Measurements from ENCODE around the gene ESF1. TPM values are rescaled to one million over a fixed set of nuclear protein-coding genes. Genes with fewer than 3 reads are reported as not detected.

Gene ESF1
- total and polyA plus RNA-seq, 2 experiments from 2014 or later = 20.5 to 71.7 TPM

- Histone ChIP-seq H4K20me1 (replicated peaks; ENCODE audit: insufficient read depth) (no peaks in the 10 kb centered on the region; the same call in none of the 2 replicates), H3K4me2 (no peak overlapping the region), H3K27me3 (ENCODE audit: insufficient read depth) (no peaks in the 10 kb centered on the region), H2AFZ (no peak overlapping the region), H3K79me2 (replicated peaks; ENCODE audit: insufficient read depth) (no peaks in the 10 kb centered on the region; the same call in 1 of the 2 replicates), H3K4me3 (no peak overlapping the region), H3K9me2 (ENCODE audit: insufficient read depth) (no peaks in the 10 kb centered on the region), H3K27ac (ENCODE audit: low read depth) (no peak overlapping the region), H3F3A (replicated peaks; ENCODE audit: low read depth) (no peaks in the 10 kb centered on the region), H3K36me3 (ENCODE audit: insufficient read depth) (peaks cover 72% of the 10 kb centered on the region), H3K4me1 (ENCODE audit: insufficient read depth) (no peaks in the 10 kb centered on the region)
- Mint-ChIP-seq H3K9me3 (no peaks in the 10 kb centered on the region), H3K27me3 (ENCODE audit: insufficient read depth, low read depth, poor library complexity) (no peaks in the 10 kb centered on the region), H3K36me3 (ENCODE audit: low read depth) (peaks cover 24% of the 10 kb centered on the region; the same call in 2 of the 3 replicates), H3K27ac (no peak overlapping the region), H3K4me1 (no peaks in the 10 kb centered on the region), H3K4me3 (no peak overlapping the region)
- no peak for TF ChIP-seq CREB1 (CRISPR knock-in tag; IDR thresholded peaks at IDR 0.05; ENCODE audit: low read depth)
- no peak for TF ChIP-seq ZNF462 (CRISPR knock-in tag; IDR thresholded peaks at IDR 0.05)
- no peak for TF ChIP-seq ZNF114 (CRISPR knock-in tag; IDR thresholded peaks at IDR 0.05)
- no peak for TF ChIP-seq EZH2 (IDR thresholded peaks at IDR 0.05; ENCODE audit: low read depth, unreplicated experiment)
- ATAC-seq (no peak), DNase-seq (ENCODE audit: low spot score) (no peak)
Measured at GRCh38 chr20:13810446-13810845, 25.7 kb upstream of the ESF1 start.

GRCh38 chr20:13809855-13810254 lies 25.1 kb upstream of the ESF1 start:
- Histone ChIP-seq H3K4me3 (no peak overlapping the region), H3F3A (replicated peaks; ENCODE audit: low read depth) (no peaks in the 10 kb centered on the region), H3K9me2 (ENCODE audit: insufficient read depth) (no peaks in the 10 kb centered on the region), H3K36me3 (ENCODE audit: insufficient read depth) (peaks cover 69% of the 10 kb centered on the region), H3K27me3 (ENCODE audit: insufficient read depth) (no peaks in the 10 kb centered on the region), H3K27ac (ENCODE audit: low read depth) (no peak overlapping the region; the same call in 1 of the 2 replicates), H4K20me1 (replicated peaks; ENCODE audit: insufficient read depth) (no peaks in the 10 kb centered on the region; the same call in none of the 2 replicates), H3K4me1 (ENCODE audit: insufficient read depth) (no peaks in the 10 kb centered on the region), H3K79me2 (replicated peaks; ENCODE audit: insufficient read depth) (no peaks in the 10 kb centered on the region; the same call in 1 of the 2 replicates), H2AFZ (no peak overlapping the region), H3K4me2 (no peak overlapping the region)
- no peaks in the 10 kb centered on the region for H3K27me3 Mint-ChIP-seq (ENCODE audit: insufficient read depth, low read depth, poor library complexity)
- DNase-seq (ENCODE audit: low spot score) (no peak), ATAC-seq (no peak)
- no peak overlapping the region for H3K4me3 Mint-ChIP-seq
- no peak overlapping the region for H3K27ac Mint-ChIP-seq
- no peaks in the 10 kb centered on the region for H3K9me3 Mint-ChIP-seq
- H3K4me1 Mint-ChIP-seq = no peaks in the 10 kb centered on the region
- H3K36me3 Mint-ChIP-seq (ENCODE audit: low read depth) = peaks cover 21% of the 10 kb centered on the region; the same call in 2 of the 3 replicates
- no peak for TF ChIP-seq STAT1 (IDR thresholded peaks at IDR 0.05; ENCODE audit: unreplicated experiment)
- TF ChIP-seq POLR2AphosphoS5 (IDR thresholded peaks at IDR 0.05; ENCODE audit: low read depth) = no peak
- TF ChIP-seq NANOG (IDR thresholded peaks at IDR 0.05; ENCODE audit: borderline replicate concordance) = no peak
- TF ChIP-seq ZNF462 (CRISPR knock-in tag; IDR thresholded peaks at IDR 0.05) = no peak
